ENCODE results near the gene FARS2. TPM values are rescaled to one million over a fixed set of nuclear protein-coding genes. Genes with fewer than 3 reads are reported as not detected.

FARS2 gene
- 20.0 and 30.5 TPM in 2 replicates for total RNA-seq (2014; rRNA removed; shearing (Covaris generic))

GRCh38 chr6:5260661-5261544 lies at the start of gene FARS2, which contains the start of gene LYRM4:
TSS of gene FARS2 (plus strand) at chr6:5261513.
TSS of gene LYRM4 (minus strand) at chr6:5260950. CDS start at chr6:5260733, 217 bp downstream.
- peak; percentile 93 for DNase-seq (ENCODE audit: low spot score)

- no peak for DNase-seq (ENCODE audit: low spot score)
Measured at GRCh38 chr6:5213836-5214235, 47.5 kb upstream of the FARS2 start.

- peak; percentile 22 for DNase-seq (ENCODE audit: low spot score)
Measured at GRCh38 chr6:5214570-5215052, 46.7 kb upstream of the FARS2 start.

DNA sequence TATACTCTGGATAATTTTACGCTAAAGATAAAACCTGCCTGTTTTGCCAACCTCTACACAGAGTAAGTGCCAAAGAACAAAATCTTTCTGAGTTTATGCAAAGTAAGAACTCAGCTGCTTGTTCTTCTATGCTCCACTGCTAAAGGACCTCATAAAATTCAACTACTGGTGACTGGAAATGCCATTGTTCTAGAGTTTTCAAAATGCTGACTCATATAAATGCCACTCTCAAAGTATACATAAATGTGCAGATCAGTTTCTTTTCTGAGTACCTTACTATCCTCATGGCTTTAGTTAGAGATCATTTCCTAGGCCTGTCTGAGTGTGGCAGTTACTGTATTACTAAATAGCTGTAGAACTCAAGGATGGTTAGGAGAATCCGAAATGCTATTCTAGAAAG lies 46.2 kb upstream of the FARS2 start:
- no peak for DNase-seq (ENCODE audit: low spot score)

GRCh38 chr6:5215799-5216198 lies 45.5 kb upstream of the FARS2 start:
- no peak for DNase-seq (ENCODE audit: low spot score)

DNA sequence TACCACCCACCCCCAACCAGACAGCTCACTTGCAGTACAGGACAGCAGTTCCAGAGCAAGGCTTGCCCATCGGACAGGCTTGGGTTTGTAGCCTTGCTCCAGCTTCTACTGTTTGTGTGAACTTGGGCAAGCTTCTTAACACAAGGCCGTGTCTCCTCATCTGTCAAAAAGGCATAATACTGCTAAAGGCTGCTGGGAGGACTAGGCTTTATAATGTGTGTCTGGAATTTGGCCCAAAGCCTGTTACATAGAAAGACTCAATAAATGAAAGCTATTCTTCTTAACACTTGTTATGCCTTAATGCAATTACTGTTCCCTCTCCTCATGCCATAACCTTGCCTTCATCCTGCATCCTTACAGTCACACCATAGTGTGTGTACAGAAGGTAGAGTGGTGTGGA lies 44.0 kb upstream of the FARS2 start:
- DNase-seq (ENCODE audit: low spot score), result no peak

DNA sequence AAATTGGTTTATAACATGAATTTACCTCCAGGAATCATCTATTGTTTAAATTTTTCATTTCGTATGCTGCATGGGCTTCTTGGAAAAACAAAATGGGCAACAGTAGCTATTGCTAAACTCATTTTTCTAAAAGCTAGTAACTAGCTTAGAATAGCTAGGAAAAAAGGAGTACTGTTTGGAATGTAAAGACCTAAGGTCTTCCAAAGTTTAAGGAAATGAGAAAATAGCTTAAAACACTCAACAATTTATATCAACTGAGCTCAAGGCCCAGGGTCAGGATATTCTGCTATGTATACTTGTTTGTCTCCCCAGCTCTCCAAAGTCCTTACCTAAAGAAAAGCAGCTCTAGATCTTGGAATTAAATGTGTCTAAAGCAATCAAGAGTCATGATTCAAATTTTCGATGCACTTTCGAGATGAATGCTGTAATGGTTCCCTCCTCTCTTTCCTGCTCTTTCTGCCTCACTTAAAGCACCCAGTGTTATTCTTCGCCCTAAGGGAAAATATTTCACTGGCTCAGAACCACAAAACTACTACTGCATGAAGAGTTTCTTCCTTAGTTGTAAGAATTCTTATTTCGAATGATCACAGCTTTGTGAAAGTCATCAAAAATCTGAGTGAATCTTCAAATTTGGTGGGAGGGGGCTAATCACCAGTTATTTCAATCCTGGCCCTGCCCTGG lies 42.2 kb upstream of the FARS2 start:
- DNase-seq (ENCODE audit: low spot score), result no peak

DNA sequence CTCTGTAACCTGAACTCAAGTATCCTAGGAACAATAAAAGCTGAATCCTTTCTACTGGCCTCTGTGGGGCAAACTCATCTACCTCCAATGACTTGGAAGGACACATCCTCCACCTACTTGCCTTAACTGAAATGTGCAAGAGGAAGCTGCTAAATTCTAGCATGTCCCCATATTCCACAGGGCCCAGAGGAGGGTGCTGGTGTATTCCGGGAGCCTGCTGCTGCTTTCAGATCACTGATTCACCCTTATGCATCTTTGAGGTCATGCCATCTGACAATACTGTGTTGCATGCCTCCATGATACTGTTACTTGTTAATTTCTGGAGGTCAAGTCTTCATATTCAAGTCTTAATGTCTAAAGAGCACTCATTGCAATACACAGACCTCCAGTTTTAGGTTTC lies 40.9 kb upstream of the FARS2 start:
- no peak for DNase-seq (ENCODE audit: low spot score)

DNA sequence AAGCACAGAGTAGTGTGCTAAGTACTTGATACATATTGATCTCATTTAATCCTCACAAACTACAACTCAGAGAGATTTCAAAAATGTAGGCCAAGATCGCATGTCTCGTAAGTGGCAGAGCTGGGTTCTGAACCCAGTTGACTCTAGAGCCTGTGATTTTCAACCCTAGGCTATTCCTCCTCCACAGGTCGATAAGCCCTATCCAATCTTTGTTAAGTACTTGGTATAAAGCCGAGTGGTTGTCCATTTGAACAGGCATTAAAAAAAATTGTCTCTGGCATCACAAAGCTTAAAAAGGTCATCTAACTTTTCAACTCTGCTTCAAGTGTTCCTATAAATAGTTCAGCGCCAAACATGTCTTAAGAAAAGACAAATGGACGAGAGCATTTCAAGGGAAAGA lies 38.0 kb upstream of the FARS2 start:
- DNase-seq (ENCODE audit: low spot score), result no peak

DNA sequence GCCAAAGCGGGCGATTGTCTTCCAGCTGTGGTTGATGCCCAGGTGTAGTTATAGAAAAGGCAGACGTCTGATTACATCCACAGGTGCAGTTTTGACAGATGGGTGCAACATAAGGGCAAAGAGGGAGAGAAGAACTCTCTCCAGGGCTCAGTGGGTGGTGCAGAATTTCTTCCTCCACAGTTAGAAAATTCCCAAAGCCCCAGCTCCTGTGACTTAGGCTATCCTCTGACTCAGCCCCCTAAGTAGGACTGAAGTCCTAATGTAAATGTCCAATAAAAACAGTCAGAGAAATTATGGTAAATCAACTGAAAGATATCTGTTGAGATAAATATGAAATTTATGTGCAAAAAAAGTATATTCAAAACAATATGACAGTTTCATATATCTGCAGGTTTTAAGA lies 32.0 kb upstream of the FARS2 start:
- DNase-seq (ENCODE audit: low spot score), result no peak

DNA sequence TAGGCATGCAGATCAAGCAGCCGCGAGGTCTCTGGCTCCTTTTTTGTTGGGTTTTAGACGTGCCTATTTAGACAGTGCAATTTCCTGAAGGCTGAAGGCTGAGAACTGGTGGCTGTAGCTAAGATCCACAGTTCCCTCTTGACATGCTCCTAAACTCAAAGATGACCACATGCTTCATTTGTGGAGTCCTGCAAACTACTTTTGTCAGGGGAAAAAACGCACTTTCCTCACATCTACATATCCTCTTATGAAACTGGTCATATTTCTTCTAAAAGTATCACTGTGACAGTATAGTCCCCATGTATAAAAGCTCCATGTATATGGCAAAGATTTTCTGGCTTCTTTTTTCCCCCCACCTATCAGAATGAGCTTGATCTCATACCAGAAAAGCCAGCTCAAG lies 31.2 kb upstream of the FARS2 start:
- DNase-seq (ENCODE audit: low spot score), result no peak

DNA sequence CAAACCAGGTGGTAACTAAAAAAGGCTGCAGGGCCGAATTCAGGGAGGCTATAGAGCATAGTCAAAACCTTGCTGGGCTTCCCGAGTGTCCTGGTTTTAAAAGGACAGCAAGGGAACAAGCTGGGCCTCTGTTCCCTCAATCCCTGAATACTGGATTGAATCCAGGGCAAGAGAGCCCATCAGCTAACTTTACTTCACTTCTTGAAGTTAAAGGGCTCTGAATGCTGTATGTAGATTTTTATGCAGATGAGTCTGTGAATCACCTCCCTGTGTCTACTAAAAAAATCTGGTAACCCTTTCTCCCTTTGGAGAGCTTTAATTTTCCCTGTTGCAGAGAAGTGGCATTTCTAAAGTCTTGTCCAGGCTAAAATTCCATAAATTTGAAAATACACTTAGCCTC lies 30.0 kb upstream of the FARS2 start:
- DNase-seq (ENCODE audit: low spot score), result no peak

GRCh38 chr6:5234874-5235273 lies 26.4 kb upstream of the FARS2 start:
- no peak for DNase-seq (ENCODE audit: low spot score)

GRCh38 chr6:5235830-5236229 lies 25.5 kb upstream of the FARS2 start:
- DNase-seq (ENCODE audit: low spot score), result no peak

DNA sequence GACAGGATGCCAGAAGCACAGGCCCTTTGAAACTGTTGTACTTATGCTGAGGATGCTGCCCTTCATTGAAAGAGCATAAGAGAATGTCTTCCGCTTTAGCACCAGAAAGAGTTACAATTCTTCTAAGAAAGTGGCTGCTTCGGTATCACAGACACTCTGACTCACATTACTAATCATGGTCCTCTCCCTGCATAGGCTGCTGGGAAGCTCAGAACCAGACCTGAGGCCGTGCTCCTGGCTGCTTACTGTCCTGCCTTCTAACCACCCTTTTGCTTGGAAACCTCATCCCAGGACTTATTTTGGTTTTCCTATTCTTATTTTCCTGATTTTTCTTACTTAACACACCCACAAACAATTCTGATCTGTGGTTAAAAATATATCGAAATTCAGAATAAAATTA lies 23.5 kb upstream of the FARS2 start:
- DNase-seq (ENCODE audit: low spot score), result no peak

DNA sequence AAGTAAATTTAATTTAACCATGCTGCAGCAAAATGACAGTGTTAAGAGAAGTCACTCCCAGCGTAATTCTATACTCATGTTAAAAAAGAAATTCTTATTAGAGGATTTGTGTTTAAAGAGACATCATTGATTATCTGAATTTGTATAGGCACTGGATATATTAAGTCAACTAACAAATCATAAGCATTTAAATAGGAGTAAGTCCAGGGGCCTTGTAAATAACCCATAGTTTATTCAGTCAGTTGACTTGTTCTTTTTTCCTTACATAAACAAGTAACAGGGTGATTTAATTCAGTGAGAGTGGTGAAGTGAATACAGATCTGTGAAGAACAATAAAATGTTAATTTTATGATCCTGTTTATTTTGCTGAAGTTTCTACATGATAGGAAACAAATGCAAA lies 23.0 kb upstream of the FARS2 start:
- no peak for DNase-seq (ENCODE audit: low spot score)

GRCh38 chr6:5241252-5241651 lies 20.1 kb upstream of the FARS2 start:
- no peak for DNase-seq (ENCODE audit: low spot score)

- DNase-seq (ENCODE audit: low spot score), result no peak
Measured at GRCh38 chr6:5243069-5243468, 18.2 kb upstream of the FARS2 start.

DNA sequence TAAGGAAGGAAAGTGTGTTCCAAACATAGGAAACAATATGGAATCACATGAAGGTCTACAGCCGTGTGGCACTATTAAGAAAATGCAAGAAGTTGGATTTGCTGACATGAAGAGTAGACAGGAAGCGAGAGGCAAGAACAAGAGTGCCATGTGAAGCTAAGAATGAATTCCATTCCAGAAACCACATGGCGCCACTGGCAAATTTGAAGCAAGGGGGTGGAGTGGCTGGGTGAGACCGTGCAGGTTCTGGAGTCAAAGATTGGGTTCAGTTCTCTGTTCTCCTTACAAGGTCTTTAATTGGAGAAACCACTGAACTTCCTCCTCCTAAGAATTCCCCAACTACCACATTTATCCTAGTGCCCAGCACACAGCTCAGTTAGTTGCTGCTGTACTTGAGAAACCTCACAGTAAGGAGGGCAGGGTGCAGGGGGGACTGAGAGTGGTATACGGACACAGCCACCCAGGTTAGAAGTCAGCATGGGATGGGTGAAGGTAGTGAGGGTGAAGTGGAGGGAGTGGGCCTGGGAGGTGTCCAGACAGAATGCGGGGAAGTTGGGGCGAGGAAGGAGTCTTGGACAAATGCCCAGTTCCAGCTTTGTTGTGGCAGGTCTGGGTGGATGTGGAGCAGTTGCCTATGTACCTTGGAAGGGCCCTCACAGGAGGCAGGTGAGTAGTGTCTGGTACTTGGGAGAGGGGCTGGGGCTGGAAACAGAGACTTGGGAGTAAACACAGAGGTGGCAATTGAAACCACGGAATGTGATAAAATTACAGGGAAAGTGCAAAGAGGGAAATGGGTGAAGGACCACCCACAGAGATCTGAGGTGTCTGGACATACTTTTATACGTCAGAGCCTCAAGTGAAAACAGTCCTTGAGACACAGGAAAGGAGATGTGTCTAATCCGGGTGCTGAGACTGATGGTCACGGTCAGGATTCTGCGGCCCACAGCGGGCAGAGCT lies 14.9 kb upstream of the FARS2 start:
- no peak for DNase-seq (ENCODE audit: low spot score)

DNA sequence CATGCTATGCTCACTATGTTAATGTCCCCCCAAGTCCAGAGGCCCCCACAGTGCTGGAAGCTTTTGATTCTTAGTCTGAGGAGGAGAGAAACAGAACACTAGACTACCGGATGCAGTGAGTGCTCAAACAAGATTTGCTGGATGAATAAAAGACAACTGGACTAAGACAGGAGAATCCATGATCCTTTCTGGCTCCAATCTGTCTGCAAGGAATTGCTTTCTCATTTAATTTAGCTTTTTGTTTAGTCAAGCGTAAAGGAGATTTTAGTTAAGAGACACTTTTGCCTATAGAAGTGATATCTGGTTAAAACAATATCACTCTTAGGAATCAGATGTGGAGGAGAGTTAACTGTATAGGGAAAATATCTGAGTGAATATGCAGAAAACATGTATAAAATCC lies 14.1 kb upstream of the FARS2 start:
- DNase-seq (ENCODE audit: low spot score), result no peak

GRCh38 chr6:5248302-5249098 lies 12.8 kb upstream of the FARS2 start:
- no peak for DNase-seq (ENCODE audit: low spot score)

Data from HT-29 (cell line).